DND-41 (cell line): ENCODE results near the gene NTM.

Experiments
- ATAC-seq: fragments of 200-7000 bp; cut with Tn5 transposase; 3 replicates; pipeline ENCODE4 v1.9.1; 2021; ENCODE audit warnings: low read depth; ENCODE audit not compliant: insufficient read depth
- DNase-seq: peaks from one replicate; pipeline ENCODE4 v3.0.0-alpha.2; 2020
- H2AFZ ChIP-seq: 2 replicates; pipeline ENCODE4 v1.6.0; 2012; ENCODE audit warnings: low read depth, low read length
- H3K27ac ChIP-seq: 2 replicates; pipeline ENCODE4 v1.5.1; 2012; ENCODE audit warnings: low read length, inconsistent platforms
- H3K27me3 ChIP-seq: fragments of 200-600 bp; sonication (generic); 2 replicates; pipeline ENCODE4 v1.6.0; 2012; ENCODE audit warnings: low read length, mild to moderate bottlenecking, inconsistent platforms; ENCODE audit not compliant: insufficient read depth, poor library complexity
- H3K36me3 ChIP-seq: 2 replicates; pipeline ENCODE4 v1.5.1; 2012; ENCODE audit warnings: low read length, inconsistent platforms; ENCODE audit not compliant: insufficient read depth
- H3K4me1 ChIP-seq: 2 replicates; pipeline ENCODE4 v1.5.1; 2012; ENCODE audit warnings: mild to moderate bottlenecking, low read length; ENCODE audit not compliant: insufficient read depth
- H3K4me2 ChIP-seq: 2 replicates; pipeline ENCODE4 v1.6.0; 2012; ENCODE audit warnings: mild to moderate bottlenecking, moderate library complexity, low read length, inconsistent platforms; ENCODE audit not compliant: insufficient read depth
- H3K4me3 ChIP-seq, 2 experiments: fragments of 200-600 bp in 1 of 2; shearing (Covaris generic) in 1 of 2; 2 replicates each; pipeline ENCODE4 v1.5.1; 2012 to 2016; ENCODE audit warnings: inconsistent platforms in 2 of 2, low read length in 2 of 2, mild to moderate bottlenecking in 2 of 2, low read depth in 1 of 2, moderate library complexity in 1 of 2
- H3K79me2 ChIP-seq: 2 replicates; pipeline ENCODE4 v1.6.0; 2012; ENCODE audit warnings: low read length, inconsistent platforms; ENCODE audit not compliant: insufficient read depth
- H3K9ac ChIP-seq: 2 replicates; pipeline ENCODE4 v1.6.0; 2012; ENCODE audit warnings: low read depth, mild to moderate bottlenecking, inconsistent platforms, low read length, moderate library complexity
- H3K9me3 ChIP-seq: 2 replicates; pipeline ENCODE4 v1.5.1; 2012; ENCODE audit warnings: low read length, moderate library complexity, mild to moderate bottlenecking, inconsistent platforms; ENCODE audit not compliant: insufficient read depth, severe bottlenecking
- H4K20me1 ChIP-seq: 2 replicates; pipeline ENCODE4 v1.6.0; 2012; ENCODE audit warnings: low read length; ENCODE audit not compliant: insufficient read depth
- CTCF ChIP-seq: IDR thresholded peaks from 2 replicates; pipeline ENCODE4 v1.5.1; 2012; ENCODE audit warnings: borderline replicate concordance, low read length, moderate library complexity, mild to moderate bottlenecking; ENCODE audit not compliant: poor library complexity, severe bottlenecking; ENCODE audit errors: extremely low read depth
- EZH2 ChIP-seq: IDR thresholded peaks from 3 replicates; pipeline ENCODE4 v1.6.1; 2012; ENCODE audit warnings: borderline replicate concordance, low read depth, mild to moderate bottlenecking, moderate library complexity, low read length, inconsistent platforms; ENCODE audit not compliant: severe bottlenecking

The NTM gene

GRCh38 chr11:132161403-132162078 lies 791.1 kb downstream of the NTM start:
- no peak for ATAC-seq
- TF ChIP-seq EZH2 (no peak), CTCF (no peak)

GRCh38 chr11:132168344-132168981 lies 798.0 kb downstream of the NTM start:
- Histone ChIP-seq H4K20me1 (no peaks in the 10 kb centered on the region), H3K79me2 (no peaks in the 10 kb centered on the region), H3K9ac (no peak overlapping the region), H3K27ac (no peak overlapping the region), H3K4me1 (no peaks in the 10 kb centered on the region), H3K4me3 (no peak overlapping the region), H3K4me2 (no peak overlapping the region), H3K36me3 (no peaks in the 10 kb centered on the region), H2AFZ (no peak overlapping the region), H3K27me3 (no peaks in the 10 kb centered on the region), H3K9me3 (no peaks in the 10 kb centered on the region)
- no peak for DNase-seq
- no peak for TF ChIP-seq CTCF
- TF ChIP-seq EZH2 = no peak
- no peak for ATAC-seq

More at GRCh38 chr11:132161403-132162078, 791.1 kb downstream of the NTM start:
- H3K27ac ChIP-seq = no peak overlapping the region
- H3K9ac ChIP-seq = no peak overlapping the region
- H4K20me1 ChIP-seq = no peaks in the 10 kb centered on the region
- no peak overlapping the region for H2AFZ ChIP-seq
- no peak for DNase-seq
- no peaks in the 10 kb centered on the region for H3K9me3 ChIP-seq
- H3K4me1 ChIP-seq = no peaks in the 10 kb centered on the region
- no peaks in the 10 kb centered on the region for H3K79me2 ChIP-seq
- H3K4me2 ChIP-seq = no peak overlapping the region
- no peaks in the 10 kb centered on the region for H3K36me3 ChIP-seq
- H3K27me3 ChIP-seq = no peaks in the 10 kb centered on the region
- H3K4me3 ChIP-seq = no peak overlapping the region

GRCh38 chr11:132171031-132171430 lies 800.6 kb downstream of the NTM start:
- no peak for TF ChIP-seq EZH2
- no peak for TF ChIP-seq CTCF
- H3K4me2 ChIP-seq = no peak overlapping the region
- ATAC-seq = no peak

More at GRCh38 chr11:132171031-132171430, 800.6 kb downstream of the NTM start:
- H3K27me3 ChIP-seq = no peaks in the 10 kb centered on the region
- H3K36me3 ChIP-seq = no peaks in the 10 kb centered on the region
- H3K9me3 ChIP-seq = no peaks in the 10 kb centered on the region
- no peak overlapping the region for H2AFZ ChIP-seq
- no peak overlapping the region for H3K27ac ChIP-seq
- no peak overlapping the region for H3K4me3 ChIP-seq
- no peak overlapping the region for H3K9ac ChIP-seq
- no peak for DNase-seq
- H4K20me1 ChIP-seq = no peaks in the 10 kb centered on the region
- no peaks in the 10 kb centered on the region for H3K4me1 ChIP-seq
- H3K79me2 ChIP-seq = no peaks in the 10 kb centered on the region
